Neural progenitor cell (in vitro differentiated cells): ENCODE results near the gene VAV2. TPM values are rescaled to one million over a fixed set of nuclear protein-coding genes. Genes with fewer than 3 reads are reported as not detected.
A peak's percentile ranks its signal among the peaks of the same experiment; 100 is the strongest.
"Not testable (repeated sequence)": the region's sequence is repeated elsewhere in the genome, so short reads cannot be mapped to it uniquely, and the experiment has no call there.

Source experiments
- DNase-seq: peaks from one replicate; pipeline ENCODE4 v3.0.0-alpha.2; 2016; ENCODE audit warnings: low spot score
- H2AFZ ChIP-seq: fragments of 200-600 bp; sonication (generic); replicated peaks from 2 replicates; pipeline ENCODE4 v1.6.1; 2016; ENCODE audit warnings: antibody characterized with exemption
- H3F3A ChIP-seq: fragments of 200-600 bp; sonication (generic); 2 replicates; pipeline ENCODE4 v1.6.1; 2016; ENCODE audit warnings: antibody characterized with exemption, low read depth
- H3K27ac ChIP-seq: fragments of 200-600 bp; sonication (generic); 2 replicates; pipeline ENCODE4 v1.5.1; 2016; ENCODE audit warnings: mild to moderate bottlenecking
- H3K27me3 ChIP-seq: fragments of 200-600 bp; sonication (generic); 2 replicates; pipeline ENCODE4 v1.6.1; 2016; ENCODE audit warnings: mild to moderate bottlenecking, moderate library complexity
- H3K36me3 ChIP-seq: fragments of 200-600 bp; sonication (generic); 2 replicates; pipeline ENCODE4 v1.5.1; 2016
- H3K4me1 ChIP-seq: fragments of 200-600 bp; sonication (generic); 2 replicates; pipeline ENCODE4 v1.6.1; 2016; ENCODE audit warnings: mixed run types
- H3K4me2 ChIP-seq: fragments of 200-600 bp; sonication (generic); 2 replicates; pipeline ENCODE4 v1.6.1; 2016
- H3K4me3 ChIP-seq: fragments of 200-600 bp; sonication (generic); 2 replicates; pipeline ENCODE4 v1.5.1; 2016
- H3K79me2 ChIP-seq: fragments of 200-600 bp; sonication (generic); 2 replicates; pipeline ENCODE4 v1.6.1; 2016; ENCODE audit warnings: low read depth
- H3K9ac ChIP-seq: fragments of 200-600 bp; sonication (generic); 2 replicates; pipeline ENCODE4 v1.6.1; 2016
- H3K9me3 ChIP-seq: fragments of 200-600 bp; sonication (generic); 2 replicates; pipeline ENCODE4 v1.5.1; 2016; ENCODE audit warnings: low read depth
- H4K20me1 ChIP-seq: fragments of 200-600 bp; sonication (generic); 2 replicates; pipeline ENCODE4 v1.6.1; 2016; ENCODE audit warnings: low read depth
- H3K27ac Mint-ChIP-seq: 3 replicates; pipeline ENCODE4 v1.8.0; 2021; ENCODE audit warnings: mixed read lengths
- H3K27me3 Mint-ChIP-seq: 2 replicates; pipeline ENCODE4 v1.8.0; 2022; ENCODE audit warnings: low read depth, mild to moderate bottlenecking, inconsistent platforms, moderate library complexity, mixed read lengths; ENCODE audit not compliant: insufficient read depth
- H3K36me3 Mint-ChIP-seq: 3 replicates; pipeline ENCODE4 v1.8.0; 2021; ENCODE audit warnings: mixed read lengths
- H3K4me1 Mint-ChIP-seq: 3 replicates; pipeline ENCODE4 v1.8.0; 2021; ENCODE audit warnings: mixed read lengths
- H3K4me3 Mint-ChIP-seq: 3 replicates; pipeline ENCODE4 v1.8.0; 2021; ENCODE audit warnings: mild to moderate bottlenecking, moderate library complexity, mixed read lengths
- H3K9me3 Mint-ChIP-seq: 3 replicates; pipeline ENCODE4 v1.8.0; 2020; ENCODE audit warnings: mixed read lengths
- EZH2 ChIP-seq: fragments of 200-600 bp; sonication (generic); IDR thresholded peaks from 2 replicates; pipeline ENCODE4 v1.6.1; 2017; ENCODE audit warnings: antibody characterized with exemption, mild to moderate bottlenecking, moderate library complexity
- EZH2phosphoT487 ChIP-seq: fragments of 200-600 bp; sonication (generic); IDR thresholded peaks from 2 replicates; pipeline ENCODE4 v1.6.1; 2017; ENCODE audit warnings: antibody characterized with exemption
- total RNA-seq: library from RNA; depleted of rRNA; stranded (reverse); fragments of >200 nt; gene quantifications from 2 replicates; pipeline ENCODE4 v1.2.3, GENCODE V29; 2015; ENCODE audit warnings: low replicate concordance
- TF ChIP-seq, protein P1 (sequence below): fragments of 200-600 bp; sonication (generic); IDR thresholded peaks from 2 replicates; pipeline ENCODE4 v1.5.1; 2017; ENCODE audit warnings: antibody characterized with exemption, mild to moderate bottlenecking

The VAV2 gene
- total RNA-seq, 1 donor from 2014 or later, result 12.9 TPM

DNA sequence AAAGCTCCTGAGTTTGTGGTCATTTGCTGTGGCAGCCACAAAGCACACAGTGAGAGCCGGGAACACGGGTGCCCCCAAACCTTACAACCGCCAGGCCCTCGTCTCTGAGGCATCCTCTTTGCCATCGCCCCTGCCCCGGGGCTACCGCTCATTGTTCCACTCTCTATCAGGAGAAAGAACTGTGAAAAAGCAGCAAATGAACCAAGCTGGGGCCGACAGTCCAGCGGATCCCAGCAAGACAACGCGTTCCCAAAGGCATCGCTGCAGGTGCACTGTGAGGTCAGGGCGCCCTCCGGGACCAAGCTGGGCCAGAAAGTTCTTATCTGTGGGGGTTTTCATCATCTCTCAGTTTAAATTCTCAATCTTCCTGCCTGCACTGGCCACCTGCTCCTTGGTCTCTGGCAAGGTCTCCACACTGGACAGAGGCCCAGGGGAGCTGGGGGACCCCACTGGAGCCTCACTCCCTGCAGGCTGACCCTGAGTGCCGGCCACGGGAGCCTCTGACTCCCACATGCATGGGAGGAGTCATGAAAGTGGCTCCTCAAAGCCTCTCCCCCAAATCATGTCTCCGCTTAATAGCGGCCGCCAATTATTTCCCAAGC lies 32.1 kb downstream of the VAV2 start:
- no peak for DNase-seq
- Mint-ChIP-seq H3K27ac (peak overlapping the region; percentile 42), H3K4me1 (peaks cover 55% of the 10 kb centered on the region), H3K27me3 (peaks cover 7% of the 10 kb centered on the region), H3K36me3 (peaks cover 8% of the 10 kb centered on the region), H3K4me3 (peak overlapping the region; percentile 53), H3K9me3 (peaks cover 12% of the 10 kb centered on the region)
- H3K4me2 ChIP-seq, result peak overlapping the region; percentile 28
- H3K27ac ChIP-seq, result peak overlapping the region; percentile 18
- H3K36me3 ChIP-seq, result no peaks in the 10 kb centered on the region
- H3K79me2 ChIP-seq, result peaks cover 81% of the 10 kb centered on the region
- no peak overlapping the region for H2AFZ ChIP-seq
- TF ChIP-seq EZH2phosphoT487 (no peak), EZH2 (no peak)
- TF ChIP-seq, protein P1, sequence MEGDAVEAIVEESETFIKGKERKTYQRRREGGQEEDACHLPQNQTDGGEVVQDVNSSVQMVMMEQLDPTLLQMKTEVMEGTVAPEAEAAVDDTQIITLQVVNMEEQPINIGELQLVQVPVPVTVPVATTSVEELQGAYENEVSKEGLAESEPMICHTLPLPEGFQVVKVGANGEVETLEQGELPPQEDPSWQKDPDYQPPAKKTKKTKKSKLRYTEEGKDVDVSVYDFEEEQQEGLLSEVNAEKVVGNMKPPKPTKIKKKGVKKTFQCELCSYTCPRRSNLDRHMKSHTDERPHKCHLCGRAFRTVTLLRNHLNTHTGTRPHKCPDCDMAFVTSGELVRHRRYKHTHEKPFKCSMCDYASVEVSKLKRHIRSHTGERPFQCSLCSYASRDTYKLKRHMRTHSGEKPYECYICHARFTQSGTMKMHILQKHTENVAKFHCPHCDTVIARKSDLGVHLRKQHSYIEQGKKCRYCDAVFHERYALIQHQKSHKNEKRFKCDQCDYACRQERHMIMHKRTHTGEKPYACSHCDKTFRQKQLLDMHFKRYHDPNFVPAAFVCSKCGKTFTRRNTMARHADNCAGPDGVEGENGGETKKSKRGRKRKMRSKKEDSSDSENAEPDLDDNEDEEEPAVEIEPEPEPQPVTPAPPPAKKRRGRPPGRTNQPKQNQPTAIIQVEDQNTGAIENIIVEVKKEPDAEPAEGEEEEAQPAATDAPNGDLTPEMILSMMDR, result no peak
- H3K9ac ChIP-seq, result no peak overlapping the region
- no peaks in the 10 kb centered on the region for H3K9me3 ChIP-seq
- peaks cover 56% of the 10 kb centered on the region for H3K4me1 ChIP-seq
- no peak overlapping the region for H3K4me3 ChIP-seq
- peaks cover 78% of the 10 kb centered on the region for H4K20me1 ChIP-seq
- H3K27me3 ChIP-seq, result no peaks in the 10 kb centered on the region
- H3F3A ChIP-seq, result peaks cover 30% of the 10 kb centered on the region

DNA sequence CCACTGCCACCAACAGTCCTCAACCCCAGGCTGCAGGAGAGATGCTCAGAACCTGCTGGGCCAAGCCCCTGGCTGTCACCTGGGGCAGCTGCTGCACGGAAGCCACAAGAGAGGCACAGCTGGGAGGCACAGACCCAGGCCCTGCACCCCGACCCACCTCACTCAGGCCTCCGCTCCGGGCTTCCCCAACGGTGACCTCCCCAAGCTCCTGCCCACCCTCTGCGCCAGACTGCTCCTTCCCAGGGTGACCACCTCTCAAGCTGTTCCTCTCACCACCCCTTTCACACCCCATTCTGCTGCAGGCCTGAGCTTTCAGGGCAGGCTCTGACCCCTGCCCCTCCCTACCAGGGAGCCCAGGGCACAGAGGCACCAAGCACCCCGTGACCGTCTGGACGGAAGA lies 33.0 kb downstream of the VAV2 start:
- peaks cover 63% of the 10 kb centered on the region for H3K4me1 Mint-ChIP-seq
- peak overlapping the region; percentile 41 for H3K4me3 Mint-ChIP-seq
- H3K79me2 ChIP-seq, result peaks cover 81% of the 10 kb centered on the region

DNA sequence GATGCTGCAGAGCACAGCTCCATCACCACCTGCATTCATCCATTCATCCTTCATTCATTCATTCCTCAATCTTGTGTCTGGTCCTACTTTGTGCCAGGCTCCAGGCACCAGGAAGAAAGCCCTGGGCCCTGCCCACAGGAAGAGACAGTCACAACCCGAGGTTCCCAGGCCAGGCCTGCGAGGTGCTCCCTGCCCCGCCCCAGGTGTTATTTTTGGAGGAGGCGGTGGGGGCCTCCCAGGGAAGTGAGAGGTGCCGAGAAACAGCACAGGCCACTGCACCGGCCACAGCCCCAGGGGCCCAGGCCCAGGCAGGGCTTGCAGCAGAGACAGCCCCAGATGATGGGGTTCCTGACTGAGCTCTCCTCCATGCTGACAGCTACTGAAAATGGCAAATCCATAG lies 33.4 kb downstream of the VAV2 start:
- Mint-ChIP-seq H3K4me3 (no peak overlapping the region), H3K27me3 (peaks cover 12% of the 10 kb centered on the region), H3K36me3 (peaks cover 6% of the 10 kb centered on the region), H3K4me1 (peaks cover 68% of the 10 kb centered on the region), H3K9me3 (peaks cover 4% of the 10 kb centered on the region), H3K27ac (peak overlapping the region; percentile 28)
- H3K4me3 ChIP-seq, result no peak overlapping the region
- H3K4me2 ChIP-seq, result peak overlapping the region; percentile 23
- no peak overlapping the region for H2AFZ ChIP-seq
- no peaks in the 10 kb centered on the region for H3K9me3 ChIP-seq
- H4K20me1 ChIP-seq, result peaks cover 88% of the 10 kb centered on the region
- no peaks in the 10 kb centered on the region for H3K27me3 ChIP-seq
- no peak overlapping the region for H3K27ac ChIP-seq
- DNase-seq, result no peak
- TF ChIP-seq, protein P1, result no peak
- TF ChIP-seq EZH2phosphoT487 (no peak), EZH2 (no peak)
- no peak overlapping the region for H3K9ac ChIP-seq
- H3K4me1 ChIP-seq, result peaks cover 56% of the 10 kb centered on the region
- H3K79me2 ChIP-seq, result peaks cover 80% of the 10 kb centered on the region
- H3K36me3 ChIP-seq, result no peaks in the 10 kb centered on the region
- H3F3A ChIP-seq, result peaks cover 30% of the 10 kb centered on the region

More for the DNA sequence above, 33.0 kb downstream of the VAV2 start:
- Histone ChIP-seq H2AFZ (no peak overlapping the region), H3K27me3 (no peaks in the 10 kb centered on the region), H3K4me2 (peak overlapping the region; percentile 23), H3K27ac (no peak overlapping the region), H3K9ac (no peak overlapping the region), H3F3A (peaks cover 30% of the 10 kb centered on the region), H3K4me3 (no peak overlapping the region), H3K4me1 (peaks cover 56% of the 10 kb centered on the region), H3K36me3 (no peaks in the 10 kb centered on the region), H3K9me3 (no peaks in the 10 kb centered on the region), H4K20me1 (peaks cover 87% of the 10 kb centered on the region)
- no peak overlapping the region for H3K27ac Mint-ChIP-seq
- H3K27me3 Mint-ChIP-seq, result peaks cover 11% of the 10 kb centered on the region
- peaks cover 7% of the 10 kb centered on the region for H3K36me3 Mint-ChIP-seq
- no peak for DNase-seq
- TF ChIP-seq EZH2phosphoT487 (no peak), EZH2 (no peak)
- TF ChIP-seq, protein P1, result no peak
- peaks cover 5% of the 10 kb centered on the region for H3K9me3 Mint-ChIP-seq

DNA sequence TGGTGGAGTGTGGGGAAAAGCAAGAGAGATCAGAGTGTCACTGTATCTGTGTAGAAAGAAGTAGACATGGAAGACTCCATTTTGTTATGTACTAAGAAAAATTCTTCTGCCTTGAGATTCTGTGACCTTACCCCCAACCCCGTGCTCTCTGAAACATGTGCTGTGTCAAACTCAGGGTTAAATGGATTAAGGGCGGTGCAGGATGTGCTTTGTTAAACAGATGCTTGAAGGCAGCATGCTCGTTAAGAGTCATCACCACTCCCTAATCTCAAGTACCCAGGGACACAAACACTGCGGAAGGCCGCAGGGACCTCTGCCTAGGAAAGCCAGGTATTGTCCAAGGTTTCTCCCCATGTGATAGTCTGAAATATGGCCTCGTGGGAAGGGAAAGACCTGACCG lies 34.4 kb downstream of the VAV2 start:
- H3K27me3 ChIP-seq, H3K27ac ChIP-seq, H3K27me3 Mint-ChIP-seq, H3K4me3 ChIP-seq, H3K36me3 Mint-ChIP-seq, H3K9ac ChIP-seq, H3K27ac Mint-ChIP-seq, H3K36me3 ChIP-seq, DNase-seq, H3K9me3 ChIP-seq, H2AFZ ChIP-seq, H3K4me2 ChIP-seq, H3K9me3 Mint-ChIP-seq: not testable (repeated sequence)
- Histone ChIP-seq H4K20me1 (peaks cover 79% of the 10 kb centered on the region), H3F3A (peaks cover 30% of the 10 kb centered on the region), H3K4me1 (peaks cover 56% of the 10 kb centered on the region), H3K79me2 (peaks cover 79% of the 10 kb centered on the region)
- Mint-ChIP-seq H3K4me3 (peak overlapping the region; percentile 42), H3K4me1 (peaks cover 67% of the 10 kb centered on the region)
